ENCODE data around the gene DHFR. TPM values are rescaled to one million over a fixed set of nuclear protein-coding genes. Genes with fewer than 3 reads are reported as not detected.

DHFR gene
- total RNA-seq, 4 donors from 2014 or later: 4.7 to 11.6 (median 8.5) TPM

- TF ChIP-seq EP300 (IDR thresholded peaks at IDR 0.05) (no peak), POLR2AphosphoS5 (IDR thresholded peaks at IDR 0.05) (no peak), POLR2A (IDR thresholded peaks at IDR 0.05; ENCODE audit: low read depth) (no peak), CTCF (IDR thresholded peaks at IDR 0.05) (no peak)
- 93% methylated on average over 5 of the region's 5 CpGs for WGBS
- Histone ChIP-seq H3K4me3 (no peak overlapping the region), H3K9me3 (no peaks in the 10 kb centered on the region), H3K27me3 (no peaks in the 10 kb centered on the region), H3K36me3 (peaks cover 13 to 63% (median 33%) of the 10 kb centered on the region in 4 donors), H3K4me1 (peaks cover 7 to 9% (median 8%) of the 10 kb centered on the region in 4 donors), H3K27ac (replicated peaks in 1 of 4) (no peak overlapping the region)
- intact Hi-C loops (cut with DNase I): loop anchor here (5.0 kb wide), 1 partner anchor 172 kb away; the partner anchor contains the start of gene FAM151B
- no peak for DNase-seq (ENCODE audit: extremely low spot score)
These were observed 4.3 kb upstream of the DHFR start for GRCh38 chr5:80659106-80659505.

GRCh38 chr5:80656425-80656824 is 1.6 kb upstream of the DHFR start:
- TF ChIP-seq POLR2AphosphoS5 (IDR thresholded peaks at IDR 0.05) (no peak), CTCF (IDR thresholded peaks at IDR 0.05) (no peak), EP300 (IDR thresholded peaks at IDR 0.05) (no peak), POLR2A (IDR thresholded peaks at IDR 0.05; ENCODE audit: low read depth) (no peak)
- Histone ChIP-seq H3K9me3 (no peaks in the 10 kb centered on the region), H3K36me3 (peaks cover 13 to 46% (median 33%) of the 10 kb centered on the region in 4 donors), H3K27me3 (no peaks in the 10 kb centered on the region), H3K27ac (replicated peaks in 1 of 4) (no peak overlapping the region), H3K4me3 (no peak overlapping the region), H3K4me1 (peaks cover 12 to 21% (median 19%) of the 10 kb centered on the region in 4 donors)
- no peak for DNase-seq (ENCODE audit: extremely low spot score)
- WGBS: 62% methylated on average over 1 of the region's 1 CpG
- intact Hi-C loops (cut with DNase I): loop anchor here (5.0 kb wide), 1 partner anchor 169 kb away; the partner anchor contains the start of gene FAM151B

GRCh38 chr5:80655231-80655774 is 520 bp upstream of the DHFR start:
- Histone ChIP-seq H3K4me3 (peak overlapping the region; percentile 76 to 99 (median 93)), H3K9me3 (no peaks in the 10 kb centered on the region), H3K4me1 (peaks cover 12 to 21% (median 19%) of the 10 kb centered on the region in 4 donors), H3K36me3 (peaks cover 12 to 40% (median 33%) of the 10 kb centered on the region in 4 donors), H3K27ac (replicated peaks in 1 of 4) (peak overlapping the region; percentile 87 to 97 (median 94)), H3K27me3 (no peaks in the 10 kb centered on the region)
- 22% methylated on average over 7 of the region's 7 CpGs for WGBS
- no peak for TF ChIP-seq POLR2A (IDR thresholded peaks at IDR 0.05; ENCODE audit: low read depth)
- TF ChIP-seq EP300 (IDR thresholded peaks at IDR 0.05): no peak
- TF ChIP-seq POLR2AphosphoS5 (IDR thresholded peaks at IDR 0.05): no peak
- TF ChIP-seq CTCF (IDR thresholded peaks at IDR 0.05): no peak
- intact Hi-C loops (cut with DNase I): loop anchor here (5.0 kb wide), 1 partner anchor 168 kb away; the partner anchor contains the start of gene FAM151B
- no peak for DNase-seq (ENCODE audit: extremely low spot score)

DNA sequence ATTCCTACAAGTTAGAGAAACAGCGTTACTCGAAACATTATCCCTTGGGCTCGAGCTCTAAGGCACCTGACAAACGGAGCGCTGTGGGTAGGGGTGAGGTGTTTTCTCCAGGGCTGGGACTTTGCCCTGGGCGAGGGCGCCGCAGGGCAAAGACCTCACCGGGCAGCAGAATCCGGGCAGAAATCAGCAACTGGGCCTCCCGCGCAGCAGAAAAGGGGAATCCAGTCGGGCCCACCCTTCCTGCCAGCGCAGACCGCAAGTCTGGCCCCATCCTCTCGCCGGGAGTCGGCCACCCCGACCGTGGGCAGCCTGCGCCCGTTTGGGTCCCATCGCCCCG is 761 bp downstream of the DHFR start:
- intact Hi-C loops (cut with DNase I): loop anchor here (5.0 kb wide), 1 partner anchor 247 kb away; the partner anchor contains the start of gene ZFYVE16
- peaks cover 0 to 28% (median 21%) of the 10 kb centered on the region in 4 donors for H3K36me3 ChIP-seq
- TF ChIP-seq CTCF (IDR thresholded peaks at IDR 0.05): no peak
- TF ChIP-seq EP300 (IDR thresholded peaks at IDR 0.05): no peak
- TF ChIP-seq POLR2A (IDR thresholded peaks at IDR 0.05; ENCODE audit: low read depth): no peak
- no peak for TF ChIP-seq POLR2AphosphoS5 (IDR thresholded peaks at IDR 0.05)
- H3K9me3 ChIP-seq: no peaks in the 10 kb centered on the region
- peaks cover 12 to 21% (median 19%) of the 10 kb centered on the region in 4 donors for H3K4me1 ChIP-seq
- WGBS: 1% methylated on average over 16 of the region's 24 CpGs
- H3K27ac ChIP-seq (replicated peaks in 1 of 4): peak overlapping the region in 3 of 4 donors; percentile 87 to 94 (median 93)
- DNase-seq (ENCODE audit: extremely low spot score): no peak
- peak overlapping the region; percentile 76 to 99 (median 93) for H3K4me3 ChIP-seq
- no peaks in the 10 kb centered on the region for H3K27me3 ChIP-seq
